Dedifferentiated amniotic fluid mesenchymal stem cell (primary cell): ENCODE data around the gene CRLF2.
"Not testable (repeated sequence)": the region's sequence is repeated elsewhere in the genome, so short reads cannot be mapped to it uniquely, and the experiment has no call there.

ENCODE experiments used
- DNase-seq: peaks from one replicate; pipeline ENCODE4 v3.0.0-alpha.2; 2016; ENCODE audit errors: extremely low spot score

CRLF2 gene

GRCh38 chrX:1212532-1212931 lies at the start of gene CRLF2:
TSS of gene CRLF2 (minus strand) at chrX:1212649. CDS start at chrX:1212634, 15 bp downstream.
- DNase-seq = no peak

- not testable (repeated sequence) for DNase-seq
These were observed 49.3 kb upstream of the CRLF2 start for GRCh38 chrX:1261771-1262170.

GRCh38 chrX:1261285-1261684 lies 48.8 kb upstream of the CRLF2 start:
- no peak for DNase-seq

GRCh38 chrX:1252861-1253260 lies 40.4 kb upstream of the CRLF2 start:
- no peak for DNase-seq

GRCh38 chrX:1249101-1249887 lies 36.8 kb upstream of the CRLF2 start:
- peak; percentile 16 for DNase-seq

GRCh38 chrX:1248331-1249061 lies 36.0 kb upstream of the CRLF2 start:
- DNase-seq = no peak

- peak; percentile 36 for DNase-seq
These were observed 34.4 kb upstream of the CRLF2 start for GRCh38 chrX:1246816-1247215.

GRCh38 chrX:1244164-1245076 lies 32.0 kb upstream of the CRLF2 start:
- no peak for DNase-seq

GRCh38 chrX:1242891-1243402 lies 30.5 kb upstream of the CRLF2 start:
- DNase-seq = no peak

GRCh38 chrX:1240551-1240950 lies 28.1 kb upstream of the CRLF2 start:
- not testable (repeated sequence) for DNase-seq

- no peak for DNase-seq
These were observed 27.3 kb upstream of the CRLF2 start for GRCh38 chrX:1239681-1240142.

- no peak for DNase-seq
These were observed 19.5 kb upstream of the CRLF2 start for GRCh38 chrX:1231850-1232465.

GRCh38 chrX:1228101-1228500 lies 15.7 kb upstream of the CRLF2 start:
- not testable (repeated sequence) for DNase-seq

- DNase-seq = no peak
These were observed 13.8 kb upstream of the CRLF2 start for GRCh38 chrX:1226249-1226648.

- DNase-seq = no peak
These were observed 12.5 kb upstream of the CRLF2 start for GRCh38 chrX:1224954-1225353.

- DNase-seq = no peak
These were observed 10.8 kb upstream of the CRLF2 start for GRCh38 chrX:1223242-1223600.

GRCh38 chrX:1222531-1223241 lies 10.2 kb upstream of the CRLF2 start:
- DNase-seq = no peak

- no peak for DNase-seq
These were observed 8.9 kb upstream of the CRLF2 start for GRCh38 chrX:1221296-1221845.

GRCh38 chrX:1218286-1218685 lies 5.8 kb upstream of the CRLF2 start:
- no peak for DNase-seq

GRCh38 chrX:1215123-1215823 lies 2.8 kb upstream of the CRLF2 start:
- no peak for DNase-seq
